Upper lobe of right lung (tissue), 1 donor: Measurements from ENCODE around the gene NOSTRIN. TPM values are rescaled to one million over a fixed set of nuclear protein-coding genes. Genes with fewer than 3 reads are reported as not detected.

Experiments
- ATAC-seq: fragments of 200-7000 bp; cut with Tn5 transposase; one replicate; pipeline ENCODE4 v1.9.1; 2020; ENCODE audit warnings: mild to moderate bottlenecking, moderate library complexity
- DNase-seq: peaks from one replicate; pipeline ENCODE4 v3.0.0-alpha.2; 2020
- H3K27ac ChIP-seq: fragments of 200-600 bp; one replicate; pipeline ENCODE4 v1.8.0; 2022
- H3K27me3 ChIP-seq: fragments of 200-600 bp; one replicate; pipeline ENCODE4 v1.8.0; 2022; ENCODE audit warnings: mild to moderate bottlenecking
- H3K36me3 ChIP-seq: fragments of 200-600 bp; one replicate; pipeline ENCODE4 v1.8.0; 2022
- H3K4me1 ChIP-seq: fragments of 200-600 bp; one replicate; pipeline ENCODE4 v1.8.0; 2022
- H3K4me3 ChIP-seq: fragments of 200-600 bp; one replicate; pipeline ENCODE4 v1.8.0; 2022; ENCODE audit warnings: mild to moderate bottlenecking
- H3K9me3 ChIP-seq: fragments of 200-600 bp; one replicate; pipeline ENCODE4 v1.8.0; 2022
- CTCF ChIP-seq: fragments of 200-600 bp; IDR thresholded peaks from one replicate; pipeline ENCODE4 v1.8.0; 2022; ENCODE audit warnings: antibody characterized with exemption
- intact Hi-C: fragments of 100-400 bp; cut with DNase I; formaldehyde crosslinking; loops from one replicate; pipeline ENCODE4 v1.11.0; 2022
- long read RNA-seq: library from polyadenylated mRNA; unstranded; transcript quantifications from one replicate; pipeline ENCODE4 v2.0.0, GENCODE V29; 2021
- total RNA-seq: library from RNA; stranded (reverse); fragmentation: NEBNext Ultra II Directional; extraction: Animal tissue kit (Norgen Biotek cat#: 25700); gene quantifications from one replicate; pipeline ENCODE4 v1.2.1, GENCODE V29; 2021
- donor health status: DM: no; HTN: yes; CAD: no; lungs with severe emphysema.

NOSTRIN gene
- 70.0 TPM for total RNA-seq
- long read RNA-seq, transcript NOSTRIN-201 (16 exons, 2,294 nt), result major isoform, 22 of 34 reads
- long read RNA-seq, partial matches to known transcripts, result 3 of 34 reads
- long read RNA-seq, other reads (novel, unspliced or antisense), result 7 of 34 reads

GRCh38 chr2:168801961-168802858 lies at the start of gene NOSTRIN:
NOSTRIN (plus strand) TSS chr2:168802637; CDS start chr2:168802647, 10 bp downstream.
- H3K27ac ChIP-seq, result peak within 1 kb of the TSS; percentile 81

GRCh38 chr2:168753765-168754329 lies 48.6 kb upstream of the NOSTRIN start:
- no peak for TF ChIP-seq CTCF
- intact Hi-C loops, result no loop called here
- H3K27ac ChIP-seq, result no peak overlapping the region
- no peak for ATAC-seq
- H3K36me3 ChIP-seq, result no peaks in the 10 kb centered on the region
- H3K9me3 ChIP-seq, result no peaks in the 10 kb centered on the region
- no peaks in the 10 kb centered on the region for H3K4me1 ChIP-seq
- no peaks in the 10 kb centered on the region for H3K27me3 ChIP-seq
- DNase-seq, result no peak
- H3K4me3 ChIP-seq, result no peak overlapping the region

More at GRCh38 chr2:168801961-168802858, at the start of gene NOSTRIN:
- no peak for DNase-seq
- Histone ChIP-seq H3K27me3 (no peaks in the 10 kb centered on the region), H3K36me3 (no peaks in the 10 kb centered on the region), H3K4me3 (peak within 1 kb of the TSS; percentile 45), H3K4me1 (no peaks in the 10 kb centered on the region), H3K9me3 (no peaks in the 10 kb centered on the region)
- intact Hi-C loops, result no loop called here
- ATAC-seq, result peak; percentile 88
- no peak for TF ChIP-seq CTCF

- no peak overlapping the region for H3K4me3 ChIP-seq
- DNase-seq (no peak), ATAC-seq (no peak)
- H3K27ac ChIP-seq, result no peak overlapping the region
- TF ChIP-seq CTCF, result no peak
- H3K27me3 ChIP-seq, result no peaks in the 10 kb centered on the region
- no peaks in the 10 kb centered on the region for H3K9me3 ChIP-seq
- intact Hi-C loops, result no loop called here
- no peaks in the 10 kb centered on the region for H3K36me3 ChIP-seq
- no peaks in the 10 kb centered on the region for H3K4me1 ChIP-seq
Observed at GRCh38 chr2:168757223-168757622, 45.2 kb upstream of the NOSTRIN start.

GRCh38 chr2:168758970-168759820 lies 43.2 kb upstream of the NOSTRIN start:
- Histone ChIP-seq H3K9me3 (no peaks in the 10 kb centered on the region), H3K4me1 (no peaks in the 10 kb centered on the region), H3K36me3 (no peaks in the 10 kb centered on the region), H3K27ac (no peak overlapping the region), H3K4me3 (no peak overlapping the region), H3K27me3 (no peaks in the 10 kb centered on the region)
- peak; percentile 58 for TF ChIP-seq CTCF
- ATAC-seq, result peak; percentile 83
- intact Hi-C loops, result no loop called here
- no peak for DNase-seq

GRCh38 chr2:168765401-168765800 lies 37.0 kb upstream of the NOSTRIN start:
- H3K27ac ChIP-seq, result no peak overlapping the region

More at GRCh38 chr2:168765401-168765800, 37.0 kb upstream of the NOSTRIN start:
- intact Hi-C loops, result no loop called here
- no peak overlapping the region for H3K4me3 ChIP-seq
- no peak for DNase-seq
- H3K27me3 ChIP-seq, result no peaks in the 10 kb centered on the region
- H3K9me3 ChIP-seq, result no peaks in the 10 kb centered on the region
- H3K4me1 ChIP-seq, result no peaks in the 10 kb centered on the region
- peaks cover 7% of the 10 kb centered on the region for H3K36me3 ChIP-seq
- ATAC-seq, result no peak
- TF ChIP-seq CTCF, result no peak
